GM19099 (cell line): Measurements from ENCODE around the gene DPP10.

Experiments used
- POLR2A ChIP-seq: IDR thresholded peaks from 3 replicates; pipeline ENCODE4 v1.6.1; 2011; ENCODE audit warnings: low read depth; ENCODE audit not compliant: insufficient read length; ENCODE audit errors: extremely low read depth

DPP10 gene

DNA sequence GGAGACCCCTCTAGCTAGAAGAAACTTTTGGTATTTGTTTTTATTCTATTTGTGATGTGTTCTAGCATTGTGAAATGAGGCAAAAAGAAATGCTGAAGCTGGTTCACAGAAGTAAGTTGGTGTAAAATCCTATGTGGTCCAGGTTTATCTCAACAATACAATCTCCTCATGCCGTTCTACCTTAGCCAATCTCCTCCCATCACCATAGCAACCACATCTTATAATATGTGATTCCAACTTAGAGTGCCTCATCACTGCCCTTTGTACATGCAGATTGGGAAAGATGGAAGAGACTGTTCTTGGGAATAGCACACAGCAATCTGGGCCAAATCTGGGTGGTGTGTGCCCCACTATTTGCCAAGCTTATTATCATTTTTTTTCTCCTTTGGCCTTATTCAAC, 30.3 kb downstream of the DPP10 start:
- no peak for TF ChIP-seq POLR2A

DNA sequence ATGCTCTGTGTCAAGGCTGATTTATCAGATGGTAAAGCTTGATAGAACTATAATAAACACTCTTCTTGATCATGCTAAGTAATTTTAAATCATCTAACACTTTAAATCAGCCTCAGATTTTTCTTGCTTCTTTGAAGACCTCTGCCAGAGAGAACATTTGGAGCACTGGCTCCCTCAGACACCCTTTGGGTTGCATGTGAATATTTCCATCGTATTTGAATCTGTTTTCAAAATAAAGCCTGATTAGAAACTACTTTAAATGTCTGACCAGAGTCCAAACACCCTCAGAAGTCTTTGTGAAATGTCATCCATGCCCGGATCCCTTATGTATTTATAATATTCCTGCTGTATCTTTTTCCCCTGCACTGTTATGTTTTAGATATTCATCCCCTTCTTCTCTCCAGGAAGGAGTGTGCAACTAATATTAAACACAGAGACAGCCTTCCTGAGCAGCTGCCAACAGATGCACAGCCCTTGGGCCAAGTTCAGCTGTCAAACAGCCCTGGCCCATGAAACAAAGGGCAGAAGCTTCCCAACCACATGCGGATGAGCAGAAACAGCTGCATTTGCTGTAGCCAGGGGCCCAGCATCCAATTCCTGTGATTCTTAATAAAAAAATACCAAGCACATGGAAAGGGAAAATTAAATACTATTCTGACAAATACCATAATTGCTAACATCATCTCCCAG, 46.5 kb downstream of the DPP10 start:
- no peak for TF ChIP-seq POLR2A

DNA sequence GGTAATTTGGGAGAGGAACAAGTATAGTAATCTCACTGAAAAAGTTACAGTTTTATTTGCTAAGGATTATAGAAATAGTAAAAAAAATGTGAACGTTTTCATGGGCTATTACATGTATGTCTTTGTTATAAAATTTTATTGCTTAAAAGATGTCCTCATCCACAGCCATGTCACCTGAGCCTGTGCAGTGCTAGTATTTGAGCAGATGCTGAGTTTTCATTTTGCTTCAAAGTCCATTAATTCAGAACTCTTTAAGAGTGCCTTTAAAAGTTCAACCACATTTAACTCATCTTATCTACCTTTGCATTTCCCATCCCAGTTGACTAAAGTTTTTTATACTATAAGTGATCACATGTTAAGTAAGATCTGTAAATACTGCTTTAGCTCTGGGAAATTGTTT, 52.6 kb downstream of the DPP10 start:
- no peak for TF ChIP-seq POLR2A

DNA sequence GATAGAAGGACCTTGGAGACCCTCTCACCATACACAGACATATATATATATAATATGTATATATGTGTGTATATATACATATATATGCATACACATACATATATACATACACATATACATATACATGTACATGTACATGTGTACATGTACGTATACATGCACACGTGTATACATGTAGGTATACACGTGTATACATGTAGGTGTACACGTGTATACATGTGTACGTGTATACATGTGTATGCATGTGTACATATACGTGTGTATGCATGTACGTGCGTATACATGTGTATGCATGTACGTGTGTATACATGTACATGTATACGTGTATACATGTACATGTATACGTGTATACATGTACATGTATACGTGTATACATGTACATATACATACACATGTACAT, 54.5 kb downstream of the DPP10 start:
- TF ChIP-seq POLR2A: no peak

DNA sequence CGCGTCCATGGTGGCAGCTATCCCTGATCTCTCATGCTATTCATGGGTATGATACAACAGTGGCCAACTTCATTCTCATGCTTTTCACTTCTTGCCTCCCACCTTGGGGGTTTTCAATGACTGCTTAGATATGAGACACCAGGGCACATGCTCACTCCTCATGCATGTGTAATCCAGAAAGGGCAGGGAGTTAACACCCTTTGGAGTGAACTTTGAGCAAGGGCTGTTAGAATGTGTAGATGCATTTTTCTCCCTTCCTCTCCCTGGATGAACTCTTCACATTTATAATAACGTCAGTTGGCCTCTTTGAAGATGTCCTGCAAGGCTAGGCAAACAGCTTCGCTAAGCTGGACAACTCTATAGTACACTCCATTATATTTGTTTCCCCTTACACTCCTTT, 56.7 kb downstream of the DPP10 start:
- no peak for TF ChIP-seq POLR2A

DNA sequence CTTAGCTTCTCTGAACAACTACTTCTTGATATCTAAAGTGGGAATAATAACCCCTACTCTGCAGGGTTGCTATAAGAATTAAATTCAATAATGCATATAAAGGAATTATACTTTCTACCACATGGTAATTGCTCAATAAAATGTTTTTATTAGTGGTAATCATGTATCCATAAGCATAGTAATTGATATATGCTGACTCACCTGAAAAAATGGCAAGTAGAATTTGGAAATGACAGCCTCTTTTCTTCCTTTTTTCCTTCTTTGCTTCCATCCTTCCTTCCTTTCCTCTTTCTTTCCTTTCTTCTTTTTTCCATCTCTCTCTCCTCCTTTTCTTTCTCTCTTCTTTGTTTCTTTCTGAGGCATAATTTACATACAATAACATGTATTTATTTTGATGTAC, 65.3 kb downstream of the DPP10 start:
- no peak for TF ChIP-seq POLR2A

DNA sequence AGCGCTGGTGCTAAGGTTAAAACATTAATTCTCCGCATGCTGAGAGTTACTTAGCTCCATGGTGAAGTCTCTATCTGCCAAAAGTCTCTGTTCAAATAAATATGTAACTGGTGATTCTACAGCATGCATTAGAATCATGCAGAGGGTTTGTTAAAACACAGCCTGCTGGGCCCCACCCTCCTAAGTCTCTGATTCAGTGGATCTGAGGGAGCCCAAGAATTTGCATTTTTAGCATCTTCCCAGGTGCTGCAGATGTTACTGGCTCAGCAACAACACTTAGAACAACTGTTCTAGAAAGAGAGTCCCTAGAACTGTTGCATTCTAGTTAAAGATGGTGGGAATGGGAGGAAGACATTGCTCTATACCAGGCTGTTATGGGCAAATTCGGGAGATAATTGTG, 73.4 kb downstream of the DPP10 start:
- TF ChIP-seq POLR2A: no peak

DNA sequence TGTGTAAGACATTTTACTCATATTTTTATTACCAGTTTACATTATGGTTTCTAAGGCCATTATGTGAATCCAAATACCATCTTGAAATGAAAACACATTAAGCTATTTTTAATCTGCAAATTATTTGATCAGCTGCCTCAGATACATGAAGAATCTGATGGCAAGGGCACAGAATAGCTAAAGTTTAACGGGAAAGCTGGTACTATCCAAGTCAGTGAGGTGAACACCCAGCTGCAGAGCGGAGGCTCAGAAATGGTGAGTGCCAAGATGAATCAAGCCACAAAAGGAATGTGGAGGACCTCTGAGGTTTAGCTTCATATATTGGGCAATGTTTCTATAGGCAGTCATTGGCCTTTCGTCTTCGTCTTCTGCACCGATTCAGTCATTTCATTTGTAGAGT, 75.1 kb downstream of the DPP10 start:
- TF ChIP-seq POLR2A: no peak

DNA sequence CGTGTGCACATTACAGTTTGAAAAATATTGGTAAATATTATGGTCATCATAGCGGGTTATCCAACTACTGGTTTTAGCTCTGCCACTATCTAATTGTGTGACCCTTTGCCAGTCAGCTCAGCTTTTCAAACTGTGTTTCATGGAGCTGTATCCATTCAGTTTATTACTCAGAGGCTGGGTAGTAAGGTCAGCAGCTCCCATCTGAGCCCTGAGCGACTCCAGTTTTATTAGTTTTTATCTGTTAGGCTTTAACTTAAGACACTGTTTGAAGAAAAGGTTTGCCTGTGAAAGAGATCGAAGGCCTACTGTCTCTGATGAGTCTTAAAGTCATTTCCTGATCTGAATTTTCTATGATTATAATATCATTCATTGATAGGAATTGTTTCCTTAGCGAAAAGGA, 76.3 kb downstream of the DPP10 start:
- no peak for TF ChIP-seq POLR2A

GRCh38 chr2:114525955-114526354, 83.5 kb downstream of the DPP10 start:
- no peak for TF ChIP-seq POLR2A

GRCh38 chr2:114526841-114527240, 84.4 kb downstream of the DPP10 start:
- TF ChIP-seq POLR2A: no peak

- no peak for TF ChIP-seq POLR2A
Measured at GRCh38 chr2:114527330-114527983, 85.0 kb downstream of the DPP10 start.

DNA sequence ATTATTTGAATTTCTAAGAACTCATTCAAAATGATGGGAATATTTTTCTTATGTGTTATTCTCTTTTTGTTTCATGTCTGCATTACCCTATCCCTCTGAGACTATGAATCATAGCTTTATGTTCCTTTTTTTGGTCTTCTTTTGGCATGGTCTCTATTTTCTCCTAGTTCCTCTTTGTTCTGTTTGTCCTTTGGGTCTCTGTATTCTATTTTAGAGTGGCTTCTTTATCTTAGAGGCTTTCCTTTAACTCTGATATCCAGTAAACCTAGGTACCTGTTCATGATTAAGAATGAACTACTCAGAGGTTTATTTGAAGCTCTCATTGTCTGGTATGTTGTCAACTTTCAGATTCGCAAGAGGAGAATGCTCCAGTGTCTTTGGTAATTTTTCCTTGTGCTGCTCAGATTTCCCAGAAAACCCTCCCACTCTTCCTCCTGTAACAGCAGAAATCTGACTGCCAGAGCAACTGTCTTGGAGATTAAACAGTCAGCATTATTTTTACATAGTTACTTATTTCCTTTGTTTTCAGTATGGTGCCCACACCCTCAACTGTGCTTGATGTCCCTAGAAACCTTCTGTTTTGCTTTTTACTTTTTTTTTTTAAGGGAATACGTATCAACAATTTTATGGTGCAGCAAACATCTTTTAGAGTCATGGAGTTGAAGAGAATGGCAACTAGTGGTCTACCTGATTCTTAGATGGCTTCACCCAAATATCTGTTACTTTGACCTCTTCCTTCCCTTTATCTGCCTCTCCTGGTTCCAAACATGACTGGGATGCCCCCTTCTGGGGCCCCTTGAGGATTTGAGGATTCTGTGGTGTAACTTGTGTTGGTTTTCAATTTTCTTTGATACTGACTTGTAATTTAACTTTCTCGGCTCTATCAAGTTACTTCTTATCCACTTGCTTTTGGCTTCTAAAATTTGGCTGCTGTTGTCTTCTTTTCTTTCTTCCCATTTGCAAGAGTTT, 92.0 kb downstream of the DPP10 start:
- TF ChIP-seq POLR2A: no peak

- no peak for TF ChIP-seq POLR2A
Measured at GRCh38 chr2:114537777-114538176, 95.3 kb downstream of the DPP10 start.

DNA sequence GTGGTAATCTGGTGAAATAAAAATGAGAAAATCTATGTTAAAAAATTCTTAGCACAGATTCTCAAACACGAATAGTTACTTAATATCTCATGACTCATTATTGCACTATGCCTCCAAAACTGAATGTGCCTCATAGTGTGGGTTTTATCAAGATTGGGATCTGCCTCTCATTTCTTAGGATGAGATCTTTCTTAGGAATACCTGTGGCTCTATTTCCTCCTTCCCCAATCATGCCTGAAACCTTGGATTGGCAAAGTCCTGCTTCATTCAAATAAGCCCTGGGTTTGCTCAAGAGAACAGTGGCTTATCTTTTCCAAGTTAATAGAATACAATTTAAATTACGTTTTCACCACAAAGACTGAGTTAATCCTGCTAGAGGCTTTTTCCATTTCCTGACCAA, 100.3 kb downstream of the DPP10 start:
- TF ChIP-seq POLR2A: no peak
